ENCODE measurements around the gene ACADS.
A peak's percentile ranks its signal among the peaks of the same experiment; 100 is the strongest.

ACADS gene

DNA sequence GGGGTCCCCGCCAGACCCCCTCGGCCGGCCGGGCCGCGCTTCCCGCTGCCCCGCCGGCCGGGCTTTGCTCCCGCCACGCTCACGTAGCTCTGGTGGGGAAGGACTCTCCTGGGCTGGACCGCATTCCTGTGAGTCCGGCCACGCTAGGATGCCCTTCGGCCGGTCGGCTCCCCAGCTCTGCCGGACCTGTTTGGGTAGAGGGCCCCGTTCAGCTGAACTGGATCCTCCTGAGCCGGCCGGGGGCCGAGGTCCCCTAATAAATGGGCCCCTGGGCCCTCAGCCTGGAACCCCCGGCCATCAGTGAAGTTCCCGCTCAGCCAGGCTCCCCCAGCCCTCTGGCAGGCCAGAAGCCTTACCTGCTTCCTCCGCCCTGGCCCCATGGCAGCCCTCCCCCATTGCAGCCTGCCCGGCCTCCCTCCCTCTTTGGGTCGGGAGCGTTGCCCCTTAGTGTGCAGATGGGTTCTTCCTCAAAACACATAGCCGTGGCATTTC lies 14.8 kb upstream of the ACADS start (continued):
- TF ChIP-seq, protein P1, sequence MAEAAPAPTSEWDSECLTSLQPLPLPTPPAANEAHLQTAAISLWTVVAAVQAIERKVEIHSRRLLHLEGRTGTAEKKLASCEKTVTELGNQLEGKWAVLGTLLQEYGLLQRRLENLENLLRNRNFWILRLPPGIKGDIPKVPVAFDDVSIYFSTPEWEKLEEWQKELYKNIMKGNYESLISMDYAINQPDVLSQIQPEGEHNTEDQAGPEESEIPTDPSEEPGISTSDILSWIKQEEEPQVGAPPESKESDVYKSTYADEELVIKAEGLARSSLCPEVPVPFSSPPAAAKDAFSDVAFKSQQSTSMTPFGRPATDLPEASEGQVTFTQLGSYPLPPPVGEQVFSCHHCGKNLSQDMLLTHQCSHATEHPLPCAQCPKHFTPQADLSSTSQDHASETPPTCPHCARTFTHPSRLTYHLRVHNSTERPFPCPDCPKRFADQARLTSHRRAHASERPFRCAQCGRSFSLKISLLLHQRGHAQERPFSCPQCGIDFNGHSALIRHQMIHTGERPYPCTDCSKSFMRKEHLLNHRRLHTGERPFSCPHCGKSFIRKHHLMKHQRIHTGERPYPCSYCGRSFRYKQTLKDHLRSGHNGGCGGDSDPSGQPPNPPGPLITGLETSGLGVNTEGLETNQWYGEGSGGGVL (tag by site-specific recombination; IDR thresholded peaks at IDR 0.05): peak; percentile 14; the same call in 1 of the 2 replicates
- TF ChIP-seq ZFP37 (tag by site-specific recombination; IDR thresholded peaks at IDR 0.05) (0 out of 2 replicates have a peak, but pooled peaks have one; percentile 42), ZNF600 (tag by site-specific recombination; IDR thresholded peaks at IDR 0.05) (peak; percentile 31; the same call in 1 of the 2 replicates)

DNA sequence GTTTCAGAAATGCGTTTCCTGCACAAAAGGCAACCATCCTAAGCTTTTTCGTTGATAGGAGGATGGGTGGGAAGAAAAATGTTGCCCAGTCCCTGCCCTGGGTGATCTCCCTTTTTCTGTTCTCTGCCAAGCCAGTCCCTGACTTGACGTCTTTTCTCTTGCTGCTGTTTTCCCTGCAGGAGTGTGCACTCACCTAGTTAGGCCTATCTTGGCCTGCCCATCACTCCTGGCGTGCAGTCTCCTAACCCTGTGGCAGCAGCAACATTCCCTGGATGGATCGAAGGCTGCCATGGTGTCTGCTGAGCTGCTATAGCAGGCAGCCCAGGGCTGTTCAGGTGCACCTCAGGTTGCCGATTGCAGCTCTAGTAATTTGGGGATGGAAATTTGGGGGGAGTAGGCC lies 14.2 kb upstream of the ACADS start:
- ChIA-PET POLR2A (interaction anchor here (0.9 to 2.2 kb wide), 4 partner anchors 10 to 130 kb away, joined by 3 to 9 read pairs (median 4); partner anchors contain the start of genes ACADS, MLEC and POP5), CTCF (interaction anchor here (0.6 to 6.2 kb wide), 5 partner anchors 22 to 129 kb away, joined by 3 to 42 read pairs (median 4); partner anchors contain the start of gene POP5)
- peak overlapping the region; percentile 77 for H3K4me3 ChIP-seq (ENCODE audit: low read depth, low read length)
- H3K4me1 ChIP-seq (ENCODE audit: control insufficient read depth, insufficient read depth, low read length): peaks cover 3% of the 10 kb centered on the region; the same call in 1 of the 2 replicates
- H3K27ac ChIP-seq (ENCODE audit: extremely low read depth, low read depth, low read length): peak overlapping the region; percentile 91; the same call in 1 of the 2 replicates
- peaks cover 16 to 43% of the 10 kb centered on the region in 2 experiments; a peak in 2 of 3 replicates for H3K36me3 ChIP-seq (ENCODE audit: control insufficient read depth in 2 of 2, insufficient read depth in 1 of 2, low read length in 2 of 2)
- H3K9me3 ChIP-seq (ENCODE audit: control insufficient read depth, insufficient read depth, low read depth, low read length): no peaks in the 10 kb centered on the region
- TF ChIP-seq ZEB2 (tag by site-specific recombination; IDR thresholded peaks at IDR 0.05) (no peak), ZNF24 (tag by site-specific recombination; IDR thresholded peaks at IDR 0.05) (no peak), SP7 (tag by site-specific recombination; IDR thresholded peaks at IDR 0.05) (no peak), ZNF19 (tag by site-specific recombination; IDR thresholded peaks at IDR 0.05; ENCODE audit: low read depth) (no peak), ZNF121 (tag by site-specific recombination; IDR thresholded peaks at IDR 0.05) (no peak), IKZF3 (tag by site-specific recombination; IDR thresholded peaks at IDR 0.05) (no peak), ZNF560 (tag by site-specific recombination; IDR thresholded peaks at IDR 0.05; ENCODE audit: borderline replicate concordance) (no peak), ZNF596 (tag by site-specific recombination; IDR thresholded peaks at IDR 0.05) (no peak), ZNF248 (tag by site-specific recombination; IDR thresholded peaks at IDR 0.05) (no peak), ZNF48 (tag by site-specific recombination; IDR thresholded peaks at IDR 0.05) (no peak), ZNF266 (tag by site-specific recombination; IDR thresholded peaks at IDR 0.05; ENCODE audit: low read depth) (no peak), ZNF529 (tag by site-specific recombination; IDR thresholded peaks at IDR 0.05; ENCODE audit: insufficient replicate concordance) (no peak), ZNF561 (tag by site-specific recombination; IDR thresholded peaks at IDR 0.05; ENCODE audit: borderline replicate concordance) (no peak), ZNF175 (tag by site-specific recombination; IDR thresholded peaks at IDR 0.05) (no peak), ZNF76 (tag by site-specific recombination; IDR thresholded peaks at IDR 0.05; ENCODE audit: borderline replicate concordance, low read depth) (no peak), ZNF292 (tag by site-specific recombination; IDR thresholded peaks at IDR 0.05; ENCODE audit: borderline replicate concordance, low read depth) (no peak), ZSCAN23 (tag by site-specific recombination; IDR thresholded peaks at IDR 0.05) (no peak), ZNF600 (tag by site-specific recombination; IDR thresholded peaks at IDR 0.05) (no peak), PRDM1 (tag by site-specific recombination; IDR thresholded peaks at IDR 0.05) (0 out of 2 replicates have a peak, but pooled peaks have one; percentile 26), ZBTB17 (tag by site-specific recombination; IDR thresholded peaks at IDR 0.05) (peak; percentile 99)
- TF ChIP-seq, protein P2, sequence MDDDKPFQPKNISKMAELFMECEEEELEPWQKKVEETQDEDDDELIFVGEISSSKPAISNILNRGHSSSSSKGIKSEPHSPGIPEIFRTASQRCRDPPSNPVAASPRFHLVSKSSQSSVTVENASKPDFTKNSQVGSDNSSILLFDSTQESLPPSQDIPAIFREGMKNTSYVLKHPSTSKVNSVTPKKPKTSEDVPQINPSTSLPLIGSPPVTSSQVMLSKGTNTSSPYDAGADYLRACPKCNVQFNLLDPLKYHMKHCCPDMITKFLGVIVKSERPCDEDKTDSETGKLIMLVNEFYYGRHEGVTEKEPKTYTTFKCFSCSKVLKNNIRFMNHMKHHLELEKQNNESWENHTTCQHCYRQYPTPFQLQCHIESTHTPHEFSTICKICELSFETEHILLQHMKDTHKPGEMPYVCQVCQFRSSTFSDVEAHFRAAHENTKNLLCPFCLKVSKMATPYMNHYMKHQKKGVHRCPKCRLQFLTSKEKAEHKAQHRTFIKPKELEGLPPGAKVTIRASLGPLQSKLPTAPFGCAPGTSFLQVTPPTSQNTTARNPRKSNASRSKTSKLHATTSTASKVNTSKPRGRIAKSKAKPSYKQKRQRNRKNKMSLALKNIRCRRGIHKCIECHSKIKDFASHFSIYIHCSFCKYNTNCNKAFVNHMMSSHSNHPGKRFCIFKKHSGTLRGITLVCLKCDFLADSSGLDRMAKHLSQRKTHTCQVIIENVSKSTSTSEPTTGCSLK (tag by site-specific recombination; IDR thresholded peaks at IDR 0.05): no peak
- TF ChIP-seq, protein P3, sequence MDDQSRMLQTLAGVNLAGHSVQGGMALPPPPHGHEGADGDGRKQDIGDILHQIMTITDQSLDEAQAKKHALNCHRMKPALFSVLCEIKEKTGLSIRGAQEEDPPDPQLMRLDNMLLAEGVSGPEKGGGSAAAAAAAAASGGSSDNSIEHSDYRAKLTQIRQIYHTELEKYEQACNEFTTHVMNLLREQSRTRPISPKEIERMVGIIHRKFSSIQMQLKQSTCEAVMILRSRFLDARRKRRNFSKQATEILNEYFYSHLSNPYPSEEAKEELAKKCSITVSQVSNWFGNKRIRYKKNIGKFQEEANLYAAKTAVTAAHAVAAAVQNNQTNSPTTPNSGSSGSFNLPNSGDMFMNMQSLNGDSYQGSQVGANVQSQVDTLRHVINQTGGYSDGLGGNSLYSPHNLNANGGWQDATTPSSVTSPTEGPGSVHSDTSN (CRISPR knock-in tag; IDR thresholded peaks at IDR 0.05): no peak
- TF ChIP-seq, protein P4, sequence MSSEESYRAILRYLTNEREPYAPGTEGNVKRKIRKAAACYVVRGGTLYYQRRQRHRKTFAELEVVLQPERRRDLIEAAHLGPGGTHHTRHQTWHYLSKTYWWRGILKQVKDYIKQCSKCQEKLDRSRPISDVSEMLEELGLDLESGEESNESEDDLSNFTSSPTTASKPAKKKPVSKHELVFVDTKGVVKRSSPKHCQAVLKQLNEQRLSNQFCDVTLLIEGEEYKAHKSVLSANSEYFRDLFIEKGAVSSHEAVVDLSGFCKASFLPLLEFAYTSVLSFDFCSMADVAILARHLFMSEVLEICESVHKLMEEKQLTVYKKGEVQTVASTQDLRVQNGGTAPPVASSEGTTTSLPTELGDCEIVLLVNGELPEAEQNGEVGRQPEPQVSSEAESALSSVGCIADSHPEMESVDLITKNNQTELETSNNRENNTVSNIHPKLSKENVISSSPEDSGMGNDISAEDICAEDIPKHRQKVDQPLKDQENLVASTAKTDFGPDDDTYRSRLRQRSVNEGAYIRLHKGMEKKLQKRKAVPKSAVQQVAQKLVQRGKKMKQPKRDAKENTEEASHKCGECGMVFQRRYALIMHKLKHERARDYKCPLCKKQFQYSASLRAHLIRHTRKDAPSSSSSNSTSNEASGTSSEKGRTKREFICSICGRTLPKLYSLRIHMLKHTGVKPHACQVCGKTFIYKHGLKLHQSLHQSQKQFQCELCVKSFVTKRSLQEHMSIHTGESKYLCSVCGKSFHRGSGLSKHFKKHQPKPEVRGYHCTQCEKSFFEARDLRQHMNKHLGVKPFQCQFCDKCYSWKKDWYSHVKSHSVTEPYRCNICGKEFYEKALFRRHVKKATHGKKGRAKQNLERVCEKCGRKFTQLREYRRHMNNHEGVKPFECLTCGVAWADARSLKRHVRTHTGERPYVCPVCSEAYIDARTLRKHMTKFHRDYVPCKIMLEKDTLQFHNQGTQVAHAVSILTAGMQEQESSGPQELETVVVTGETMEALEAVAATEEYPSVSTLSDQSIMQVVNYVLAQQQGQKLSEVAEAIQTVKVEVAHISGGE (tag by site-specific recombination; conservative IDR thresholded peaks at IDR 0.05; ENCODE audit: low read depth): no peak
- TF ChIP-seq, protein P5, sequence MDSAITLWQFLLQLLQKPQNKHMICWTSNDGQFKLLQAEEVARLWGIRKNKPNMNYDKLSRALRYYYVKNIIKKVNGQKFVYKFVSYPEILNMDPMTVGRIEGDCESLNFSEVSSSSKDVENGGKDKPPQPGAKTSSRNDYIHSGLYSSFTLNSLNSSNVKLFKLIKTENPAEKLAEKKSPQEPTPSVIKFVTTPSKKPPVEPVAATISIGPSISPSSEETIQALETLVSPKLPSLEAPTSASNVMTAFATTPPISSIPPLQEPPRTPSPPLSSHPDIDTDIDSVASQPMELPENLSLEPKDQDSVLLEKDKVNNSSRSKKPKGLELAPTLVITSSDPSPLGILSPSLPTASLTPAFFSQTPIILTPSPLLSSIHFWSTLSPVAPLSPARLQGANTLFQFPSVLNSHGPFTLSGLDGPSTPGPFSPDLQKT (IDR thresholded peaks at IDR 0.05; ENCODE audit: borderline replicate concordance, low read depth, low read length): no peak

All from HEK293 (cell line).